HUES64 (cell line): ENCODE results near the gene KHSRP.

ENCODE experiments used
- H3K27ac ChIP-seq: 2 replicates; pipeline ENCODE4 v1.7.0; 2013; ENCODE audit warnings: low read depth, low read length, inconsistent platforms
- H3K27me3 ChIP-seq: 2 replicates; pipeline ENCODE4 v1.6.1; 2013; ENCODE audit warnings: mild to moderate bottlenecking, low read length; ENCODE audit not compliant: insufficient read depth
- H3K36me3 ChIP-seq: 2 replicates; pipeline ENCODE4 v1.6.1; 2013; ENCODE audit warnings: mild to moderate bottlenecking, low read length; ENCODE audit not compliant: insufficient read depth
- H3K4me1 ChIP-seq: 2 replicates; pipeline ENCODE4 v1.6.1; 2013; ENCODE audit warnings: mild to moderate bottlenecking, low read length, moderate library complexity; ENCODE audit not compliant: insufficient read depth
- H3K4me3 ChIP-seq: 2 replicates; pipeline ENCODE4 v1.5.1; 2013; ENCODE audit warnings: mild to moderate bottlenecking, low read length, moderate library complexity
- H3K9ac ChIP-seq: 2 replicates; pipeline ENCODE4 v1.6.1; 2013; ENCODE audit warnings: mild to moderate bottlenecking, low read depth, low read length
- H3K9me3 ChIP-seq: 2 replicates; pipeline ENCODE4 v1.6.1; 2013; ENCODE audit warnings: low read depth, low read length; ENCODE audit not compliant: insufficient read depth
- WGBS: fragments of 150-250, 120-280 bp; methylation state at CpG from one replicate; pipeline ENCODE4 v1.1.7; 2013; ENCODE audit warnings: missing lambda C conversion rate; 5-methylcytosine and 5-hydroxymethylcytosine counted together

The KHSRP gene

DNA sequence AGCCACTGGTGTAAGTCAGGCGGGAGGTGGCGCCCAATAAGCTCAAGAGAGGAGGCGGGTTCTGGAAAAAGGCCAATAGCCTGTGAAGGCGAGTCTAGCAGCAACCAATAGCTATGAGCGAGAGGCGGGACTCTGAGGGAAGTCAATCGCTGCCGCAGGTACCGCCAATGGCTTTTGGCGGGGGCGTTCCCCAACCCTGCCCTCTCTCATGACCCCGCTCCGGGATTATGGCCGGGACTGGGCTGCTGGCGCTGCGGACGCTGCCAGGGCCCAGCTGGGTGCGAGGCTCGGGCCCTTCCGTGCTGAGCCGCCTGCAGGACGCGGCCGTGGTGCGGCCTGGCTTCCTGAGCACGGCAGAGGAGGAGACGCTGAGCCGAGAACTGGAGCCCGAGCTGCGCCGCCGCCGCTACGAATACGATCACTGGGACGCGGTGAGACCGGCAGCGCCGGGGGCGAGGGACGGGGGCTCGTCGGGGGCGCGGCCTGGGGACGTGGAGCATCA is 52.0 kb downstream of the KHSRP start, which contains the start of gene ALKBH7:
TSS of gene ALKBH7 (plus strand) at position 201 of the 502 bp plus-strand sequence. CDS start at position 228, 27 bp downstream.
- no peaks in the 10 kb centered on the region for H3K27me3 ChIP-seq
- peak within 1 kb of the TSS; percentile 80 for H3K9ac ChIP-seq
- H3K4me1 ChIP-seq = peaks cover 7% of the 10 kb centered on the region
- peak within 1 kb of the TSS; percentile 97 for H3K27ac ChIP-seq
- peaks cover 23% of the 10 kb centered on the region for H3K36me3 ChIP-seq
- under 1% methylated on average over 47 of the region's 47 CpGs for WGBS
- peak within 1 kb of the TSS; percentile 84 for H3K4me3 ChIP-seq
- H3K9me3 ChIP-seq = no peaks in the 10 kb centered on the region

DNA sequence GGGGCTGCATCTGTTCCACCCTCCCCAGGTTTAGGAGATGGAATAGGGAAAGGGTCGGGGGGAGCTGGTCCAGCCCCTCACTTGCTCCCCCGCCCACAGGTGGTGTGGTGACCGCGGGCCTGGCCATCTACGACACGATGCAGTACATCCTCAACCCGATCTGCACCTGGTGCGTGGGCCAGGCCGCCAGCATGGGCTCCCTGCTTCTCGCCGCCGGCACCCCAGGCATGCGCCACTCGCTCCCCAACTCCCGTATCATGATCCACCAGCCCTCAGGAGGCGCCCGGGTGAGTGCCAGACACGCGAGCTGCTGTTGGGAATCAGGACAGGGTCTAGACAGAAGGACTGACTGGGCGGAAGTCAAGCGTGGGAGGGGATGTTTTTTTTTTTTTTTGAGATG is 60.3 kb downstream of the KHSRP start:
- 96% methylated on average over 21 of the region's 21 CpGs for WGBS
- Histone ChIP-seq H3K4me1 (no peaks in the 10 kb centered on the region), H3K9me3 (no peaks in the 10 kb centered on the region), H3K27me3 (no peaks in the 10 kb centered on the region), H3K27ac (no peak overlapping the region), H3K9ac (no peak overlapping the region), H3K36me3 (peaks cover 46% of the 10 kb centered on the region), H3K4me3 (no peak overlapping the region)
